GM19397 (cell line): Measurements from ENCODE around the gene TUBGCP2.

ENCODE experiments used
- ATAC-seq: cut with Tn5 transposase; IDR thresholded peaks from one replicate; pipeline ENCODE4 v1.9.1; 2021; ENCODE audit warnings: mild to moderate bottlenecking, moderate library complexity; ENCODE audit not compliant: unreplicated experiment

Gene TUBGCP2

DNA sequence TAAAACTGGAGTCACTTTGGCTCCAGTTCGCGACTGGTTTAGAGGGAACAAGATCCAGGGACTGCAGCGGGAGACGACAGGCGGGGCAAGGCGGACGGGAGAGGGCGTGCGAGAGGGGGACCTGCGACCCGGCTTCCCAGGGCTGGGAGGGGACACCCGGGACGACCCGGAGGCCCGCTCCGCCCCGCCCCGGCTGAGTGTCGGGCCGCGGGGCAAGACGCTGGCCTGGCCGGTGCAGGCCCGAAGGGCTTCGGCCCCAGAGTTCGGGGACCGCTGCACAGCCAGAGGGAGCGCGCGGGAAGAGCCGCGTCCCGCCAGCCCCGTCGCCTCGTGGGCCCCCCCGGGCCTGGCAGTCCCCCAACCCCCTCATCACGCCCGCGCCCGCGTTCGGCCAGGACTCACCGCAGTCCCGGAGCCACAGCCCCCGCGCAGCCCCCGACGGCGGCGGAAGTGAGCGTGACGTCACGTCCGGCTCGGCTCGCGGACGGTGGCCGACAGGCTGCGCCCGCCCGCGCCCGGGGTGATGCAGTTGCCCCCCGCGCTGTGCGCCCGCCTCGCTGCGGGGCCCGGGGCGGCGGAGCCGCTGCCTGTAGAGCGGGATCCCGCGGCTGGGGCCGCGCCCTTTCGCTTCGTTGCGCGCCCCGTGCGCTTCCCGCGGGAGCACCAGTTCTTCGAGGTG lies at the start of gene TUBGCP2, which contains the start of gene ZNF511:
TSS of gene TUBGCP2 (minus strand) at position 452 of the 679 bp plus-strand sequence. CDS start 5,931 bp downstream, outside the sequence.
TSS of gene ZNF511 (plus strand) at position 494 of the 679 bp plus-strand sequence. CDS start at position 524, 30 bp downstream.
- peak; percentile 82 for ATAC-seq

GRCh38 chr10:133357285-133358161 lies 48.9 kb upstream of the TUBGCP2 start, which contains the start of gene FUOM:
Gene FUOM, minus strand, starts transcription at chr10:133358019. Its CDS starts 12 bp downstream, at chr10:133358007.
- peak; percentile 56 for ATAC-seq

- ATAC-seq = no peak
Measured at GRCh38 chr10:133356549-133357284, 48.0 kb upstream of the TUBGCP2 start.

GRCh38 chr10:133355991-133356390 lies 47.3 kb upstream of the TUBGCP2 start:
- no peak for ATAC-seq

DNA sequence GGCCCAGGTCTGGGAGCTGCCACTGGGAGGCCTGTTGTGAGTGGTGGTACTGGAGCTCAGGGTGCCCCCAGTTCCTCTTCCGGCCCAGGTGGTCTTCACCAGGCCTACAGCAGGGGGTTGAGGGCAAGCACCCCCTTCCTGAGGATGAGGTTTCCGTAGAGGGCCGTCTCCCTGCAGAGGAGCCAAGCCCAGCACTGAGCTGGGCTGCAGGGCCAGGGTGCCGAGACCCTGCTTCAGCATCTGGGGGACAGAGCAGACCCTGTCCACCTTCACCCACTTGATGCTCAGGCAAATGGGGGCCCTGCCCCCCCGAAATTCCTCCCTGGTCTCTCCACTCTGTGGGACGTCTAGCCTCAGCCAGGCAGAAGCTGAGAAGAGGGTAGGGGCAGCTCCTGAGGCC lies 46.6 kb upstream of the TUBGCP2 start:
- ATAC-seq = no peak

GRCh38 chr10:133354672-133355240 lies 46.1 kb upstream of the TUBGCP2 start:
- ATAC-seq = no peak

DNA sequence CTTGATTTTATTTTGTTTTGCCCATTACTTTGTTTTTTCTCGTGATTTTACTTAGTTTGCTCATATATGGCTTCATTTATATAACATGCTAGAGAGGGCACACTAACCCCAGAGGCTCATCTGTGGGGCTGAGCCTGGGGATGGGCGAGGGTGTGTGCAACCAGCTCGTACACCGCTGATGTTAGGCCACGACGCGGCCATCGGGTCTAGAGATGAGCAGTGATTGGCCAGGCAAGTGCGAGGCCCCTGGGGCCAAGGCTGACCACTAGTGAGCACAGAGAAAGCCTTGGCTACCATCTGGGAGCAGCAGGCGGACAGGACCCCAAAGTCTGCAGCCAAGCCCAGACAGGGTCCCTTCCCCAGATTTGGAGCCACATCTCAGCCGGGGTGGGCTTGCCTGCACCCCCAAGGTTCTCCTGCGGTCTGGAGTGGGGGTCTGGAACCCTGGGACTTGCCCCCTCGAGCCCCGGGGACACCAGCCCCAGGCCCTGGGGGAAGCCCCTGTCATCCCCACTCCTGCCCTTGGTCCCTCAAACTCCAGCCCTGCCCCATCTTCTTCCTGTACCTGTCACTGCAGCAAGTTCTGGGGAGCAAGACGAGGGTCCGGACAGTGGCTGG lies 45.4 kb upstream of the TUBGCP2 start:
- ATAC-seq = no peak

GRCh38 chr10:133353202-133353959 lies 44.7 kb upstream of the TUBGCP2 start:
- ATAC-seq = no peak

DNA sequence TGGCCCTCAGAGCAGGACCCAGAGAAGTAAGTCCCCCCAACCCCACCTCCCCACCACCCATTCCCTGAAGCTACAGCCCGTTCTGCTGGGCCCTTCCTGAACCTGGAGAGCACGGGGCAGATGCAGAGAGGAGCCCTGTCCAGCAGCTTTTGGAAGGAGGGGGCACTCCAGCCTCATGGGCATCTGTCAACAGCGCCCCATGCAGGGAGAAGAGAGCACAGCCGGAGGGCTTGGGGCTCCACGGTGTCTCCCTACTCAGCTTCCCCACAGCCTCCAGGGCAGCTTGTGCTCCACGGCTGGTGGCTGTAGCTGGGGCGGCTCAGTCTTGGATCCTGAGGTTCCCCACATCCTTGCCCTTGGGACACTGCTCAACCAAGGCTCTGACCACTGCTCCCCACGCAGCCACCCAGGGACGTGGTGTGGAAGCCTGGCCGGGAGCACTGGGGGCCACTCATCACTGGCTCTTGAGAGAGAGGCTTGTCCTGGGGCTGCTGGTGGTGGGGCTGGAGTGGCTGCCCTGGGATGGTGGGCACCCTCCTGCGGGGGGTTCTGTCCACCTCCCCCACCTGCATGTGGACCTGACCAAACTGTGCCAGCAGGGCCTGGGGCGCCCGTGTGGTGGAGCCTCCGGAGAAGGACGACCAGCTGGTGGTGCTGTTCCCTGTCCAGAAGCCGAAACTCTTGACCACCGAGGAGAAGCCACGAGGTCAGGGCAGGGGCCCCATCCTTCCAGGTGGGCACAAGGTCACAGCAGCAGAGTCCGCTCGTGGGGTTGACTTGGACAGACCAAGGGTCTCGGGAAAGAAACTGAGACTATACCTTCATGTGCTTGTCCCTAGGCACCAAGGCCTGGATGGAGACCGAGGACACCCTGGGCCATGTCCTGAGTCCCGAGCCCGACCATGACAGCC lies 43.0 kb upstream of the TUBGCP2 start:
- no peak for ATAC-seq

- no peak for ATAC-seq
Measured at GRCh38 chr10:133350950-133351329, 42.3 kb upstream of the TUBGCP2 start.

DNA sequence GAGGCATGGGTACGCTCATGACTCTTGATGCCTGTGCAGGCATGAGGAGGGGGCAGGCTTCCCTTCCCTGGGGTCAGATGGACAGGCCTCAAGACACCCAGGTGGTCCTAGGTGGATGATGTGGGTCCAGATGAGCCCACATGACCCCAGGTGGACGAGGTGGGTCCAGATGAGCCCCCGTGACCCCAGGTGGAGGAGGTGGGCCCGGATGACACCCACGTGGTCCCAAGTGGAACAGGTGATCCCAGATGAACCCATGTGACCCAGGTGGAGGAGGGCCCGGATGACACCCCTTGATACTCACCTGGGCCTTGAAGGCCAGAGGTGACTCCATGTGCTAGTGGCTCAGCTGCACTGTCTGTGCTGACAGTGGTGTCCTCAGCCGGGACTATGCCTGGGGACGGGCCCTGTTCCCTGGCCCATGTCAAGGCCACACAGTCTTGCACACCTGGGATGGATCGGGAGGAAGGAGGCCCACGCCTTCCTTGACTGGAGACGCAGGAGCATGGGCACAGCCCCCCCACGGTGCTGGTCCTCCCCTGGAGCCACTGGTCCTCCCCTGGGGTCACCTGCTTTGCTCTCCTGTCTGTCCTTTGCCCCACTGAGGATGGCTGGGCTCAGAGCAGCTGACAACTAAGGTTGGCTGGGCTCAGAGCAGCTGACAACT lies 41.7 kb upstream of the TUBGCP2 start:
- ATAC-seq = no peak

DNA sequence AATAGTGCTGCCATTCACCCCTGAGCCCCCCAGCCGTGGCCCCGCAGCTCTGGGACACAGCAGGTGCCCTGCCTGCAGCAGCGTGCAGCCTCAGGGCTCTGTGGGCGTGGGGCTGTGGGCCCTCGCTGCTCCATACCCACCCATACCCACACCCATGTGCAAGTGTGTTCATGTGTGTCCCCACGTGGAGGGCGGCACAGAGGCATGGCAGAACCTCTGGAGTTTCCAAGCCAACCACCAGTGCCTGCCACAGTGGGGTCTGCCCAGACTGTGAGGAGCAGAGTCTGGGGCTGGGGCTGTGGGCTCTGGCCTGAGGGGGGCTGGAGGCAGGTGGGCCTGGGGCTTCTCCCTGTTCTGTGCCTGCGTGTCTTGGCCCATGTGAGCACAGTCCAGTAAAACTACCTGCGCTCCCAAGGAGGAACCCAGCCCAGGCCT lies 40.9 kb upstream of the TUBGCP2 start:
- no peak for ATAC-seq

DNA sequence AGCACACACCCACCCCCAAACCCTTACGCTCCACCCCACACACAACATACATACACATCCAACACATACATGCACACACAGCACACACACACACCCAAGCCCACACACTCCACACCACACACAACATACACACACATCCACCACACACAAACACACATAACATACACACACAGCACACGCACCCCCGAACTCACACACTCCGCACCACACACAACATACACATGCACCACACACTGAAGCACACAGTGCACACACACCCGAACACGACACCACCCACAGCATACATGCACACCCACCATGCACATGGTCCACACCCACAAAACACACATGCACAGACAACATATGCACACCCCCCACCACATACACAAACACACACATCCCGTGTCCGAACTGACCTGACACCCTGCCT lies 40.5 kb upstream of the TUBGCP2 start:
- no peak for ATAC-seq

DNA sequence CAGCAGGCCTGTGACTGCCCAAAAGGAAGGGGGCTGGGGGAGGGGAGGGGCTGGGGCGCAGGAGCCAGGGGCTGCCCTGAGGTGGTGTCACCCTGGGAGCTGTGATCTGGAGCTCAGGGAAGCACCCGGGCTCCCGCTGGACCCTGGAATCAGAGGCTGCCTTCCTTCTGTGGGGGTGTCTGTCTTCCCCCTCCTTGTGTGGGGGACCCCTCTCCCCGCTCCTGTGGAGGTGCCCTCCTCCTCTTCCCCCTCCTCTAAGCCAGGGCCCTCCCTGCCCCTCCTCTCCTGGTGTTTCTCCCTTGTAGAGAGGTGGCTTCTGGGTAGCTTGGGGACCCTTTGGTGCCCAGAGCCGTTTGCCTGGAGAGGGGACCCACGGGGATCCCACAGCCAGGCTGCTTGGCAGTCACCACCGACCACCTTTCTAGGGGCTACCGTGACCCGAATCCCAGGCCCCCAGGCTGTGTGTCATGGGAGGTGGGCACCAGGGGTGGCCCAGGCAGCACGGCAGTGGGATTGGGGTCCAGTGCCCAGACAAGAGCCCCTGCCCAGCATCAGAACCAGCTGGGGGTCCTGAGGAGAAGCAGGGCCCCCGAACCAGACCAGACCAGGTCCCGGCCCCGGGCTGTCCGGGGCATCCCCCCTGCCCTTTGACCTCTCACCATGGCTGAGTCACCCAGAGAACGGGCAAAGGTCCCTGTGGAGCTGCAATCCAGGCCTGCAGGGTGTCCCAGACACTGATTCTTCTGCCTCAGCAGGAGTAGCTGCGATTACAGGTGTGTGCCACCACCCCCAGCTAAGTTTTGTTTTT lies 39.2 kb upstream of the TUBGCP2 start:
- no peak for ATAC-seq

- no peak for ATAC-seq
Measured at GRCh38 chr10:133346413-133346812, 37.7 kb upstream of the TUBGCP2 start.

DNA sequence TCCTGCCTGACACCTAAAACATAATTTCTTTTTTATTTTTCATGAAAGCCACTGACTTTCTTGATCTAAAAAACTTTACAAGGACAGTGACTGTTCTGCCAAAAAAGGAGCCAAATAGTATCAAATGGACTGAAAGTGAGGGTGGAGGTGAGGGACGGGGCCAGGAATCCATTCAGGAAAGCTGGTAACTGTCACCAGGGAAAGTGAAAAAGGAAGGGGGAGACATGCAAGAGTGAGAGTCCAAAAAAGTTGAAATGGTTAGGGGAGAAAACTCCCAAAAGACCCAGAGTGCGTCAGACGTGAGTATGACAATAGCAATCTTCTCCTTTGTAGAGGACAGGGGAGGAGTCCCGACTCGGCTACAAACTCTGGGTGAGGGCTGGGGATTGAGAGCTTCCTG lies 35.6 kb upstream of the TUBGCP2 start:
- no peak for ATAC-seq

DNA sequence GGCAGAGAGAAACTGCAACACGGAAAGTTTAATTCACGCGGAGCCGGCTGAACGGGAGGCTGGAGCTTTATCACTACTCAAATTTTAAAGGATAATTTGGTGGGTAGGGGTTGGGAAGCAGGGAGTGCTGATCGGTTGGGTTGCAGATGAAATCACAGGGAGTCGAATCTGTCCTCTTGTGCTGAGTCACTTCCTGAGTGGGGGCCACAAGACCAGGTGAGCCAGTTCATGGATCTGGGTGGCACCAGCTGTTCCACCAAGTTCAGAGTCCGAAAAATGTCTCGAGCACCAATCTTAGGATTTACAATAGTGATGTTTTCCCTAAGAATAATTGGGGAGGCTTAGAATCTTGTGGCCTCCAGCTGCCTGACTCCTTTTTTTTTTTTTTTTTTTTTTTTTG lies 34.9 kb upstream of the TUBGCP2 start:
- ATAC-seq = no peak
